Measurements from ENCODE around the gene TSPAN12.

GRCh38 chr7:120867932-120868331 lies 10.0 kb upstream of the TSPAN12 start:
- TF ChIP-seq CTCF (conservative IDR thresholded peaks at IDR 0.05; ENCODE audit: low read depth, low read length) (no peak), CEBPB (IDR thresholded peaks at IDR 0.05; ENCODE audit: low read depth, low read length) (no peak), MXI1 (IDR thresholded peaks at IDR 0.05; ENCODE audit: borderline replicate concordance, low read depth, low read length) (no peak), POLR2A (IDR thresholded peaks at IDR 0.05; ENCODE audit: low read depth, low read length) (no peak)
